CD4-positive, alpha-beta T cell treated with Interleukin-15 for 4 hours (primary cell): Measurements from ENCODE around the gene SMIM35.
"Not testable (repeated sequence)": the region's sequence is repeated elsewhere in the genome, so short reads cannot be mapped to it uniquely, and the experiment has no call there.

Experiments
- DNase-seq: peaks from one replicate; pipeline ENCODE4 v3.0.0-alpha.2; 2020; ENCODE audit warnings: low spot score

SMIM35 gene

DNA sequence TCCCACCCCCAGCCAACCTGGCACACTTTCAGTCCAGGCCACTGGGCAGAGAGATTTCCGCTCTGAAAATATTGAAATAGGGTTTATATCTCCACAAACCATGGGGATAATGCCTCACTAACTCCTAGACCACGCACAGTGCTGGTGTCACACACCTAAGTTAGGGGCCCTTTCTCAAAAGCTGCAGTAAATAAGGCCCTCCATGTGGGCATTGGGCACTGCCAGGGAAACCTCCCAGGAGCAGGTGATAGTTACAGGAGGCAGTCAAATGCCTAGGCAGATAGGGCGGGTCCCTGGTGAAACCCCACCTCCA is 103.6 kb downstream of the SMIM35 start:
- no peak for DNase-seq

DNA sequence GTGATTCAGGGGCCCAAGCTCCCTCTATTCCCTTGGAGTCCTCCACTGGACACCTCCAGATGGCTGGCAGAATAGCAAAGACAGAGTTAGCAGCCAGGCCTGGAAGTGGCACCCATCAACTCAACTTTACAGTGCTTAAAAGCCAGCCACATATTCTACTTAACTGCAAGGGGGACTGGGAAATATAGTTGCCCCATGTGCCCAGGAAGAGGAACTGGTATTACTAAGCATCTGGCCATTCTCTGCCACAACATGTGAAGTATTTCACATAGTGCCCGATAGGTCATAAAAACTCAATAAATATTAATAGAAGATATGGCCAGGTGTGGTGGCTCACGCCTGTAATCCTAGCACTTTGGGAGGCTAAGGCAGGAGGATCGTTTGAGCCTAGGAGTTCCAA is 106.0 kb downstream of the SMIM35 start:
- DNase-seq, result no peak

DNA sequence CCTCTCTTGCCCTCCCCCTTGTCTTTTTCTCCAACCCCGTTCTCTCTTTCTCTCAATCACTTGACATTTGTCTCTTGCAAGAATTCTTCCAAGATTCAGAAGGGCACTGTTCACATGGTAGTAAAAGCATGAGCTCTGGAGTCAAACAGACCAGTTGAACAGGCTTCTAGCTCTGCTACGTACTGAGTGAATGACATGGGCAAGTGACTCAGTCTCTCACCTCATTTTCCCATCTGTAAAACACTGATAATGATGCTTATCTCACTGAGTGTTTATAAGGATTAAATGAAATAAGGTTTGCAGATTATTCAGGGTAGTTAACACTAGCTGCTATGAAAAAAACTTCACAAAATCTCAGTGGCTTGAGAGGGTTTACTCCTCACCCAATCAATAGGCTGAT is 106.5 kb downstream of the SMIM35 start:
- DNase-seq, result no peak

DNA sequence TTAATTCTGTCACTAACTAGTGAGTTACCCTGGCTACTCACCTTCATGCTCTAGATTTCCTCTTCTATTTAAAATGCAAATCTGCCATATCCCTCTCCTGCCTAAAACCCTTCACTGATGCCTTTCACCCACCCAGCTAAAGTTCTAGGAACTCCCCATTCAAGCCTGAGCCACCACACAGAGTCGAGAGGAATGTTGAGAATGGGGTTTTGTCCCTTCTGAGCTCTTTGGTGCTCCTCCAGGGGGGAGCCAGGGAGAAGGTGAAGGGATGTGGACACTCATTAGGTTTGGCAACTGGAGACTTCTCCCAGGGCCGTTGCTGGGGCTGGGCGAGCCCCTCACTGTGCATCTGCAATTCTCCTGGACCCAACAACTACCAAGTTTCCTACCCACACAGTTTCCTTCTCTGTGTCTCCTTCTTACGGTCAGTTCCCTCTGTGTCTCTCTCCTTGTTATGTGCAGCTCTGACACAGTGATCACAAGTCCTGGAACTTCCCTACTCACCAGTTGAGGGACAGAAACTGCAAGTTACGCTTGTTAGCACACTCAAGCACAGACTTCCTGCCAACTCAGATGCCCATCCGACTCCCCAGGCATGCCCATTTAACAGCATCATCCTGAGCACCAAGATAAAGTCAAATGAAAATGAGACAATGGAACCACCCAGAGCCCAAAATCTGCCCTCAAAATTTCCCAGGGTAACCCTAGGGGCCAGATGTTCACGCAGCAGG is 107.1 kb downstream of the SMIM35 start:
- no peak for DNase-seq

DNA sequence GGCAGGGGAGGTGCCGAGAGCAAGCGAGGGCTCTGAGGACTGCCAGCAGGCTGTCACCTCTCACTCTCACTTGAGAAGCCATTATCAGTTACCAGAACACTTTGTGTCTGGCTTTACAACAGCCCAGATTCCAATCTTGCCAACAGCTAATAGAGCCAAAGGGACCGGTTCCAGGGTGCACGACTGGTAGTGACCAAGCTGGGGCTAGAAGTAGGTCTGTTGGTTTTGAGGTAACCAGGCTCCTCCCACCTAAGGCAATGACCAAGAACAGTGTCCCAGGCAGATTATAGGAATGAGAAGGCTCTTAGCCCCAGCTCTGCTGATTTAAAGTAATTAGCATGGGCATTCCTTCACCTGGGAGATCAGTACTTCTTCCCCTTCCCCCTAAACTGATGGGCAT is 107.8 kb downstream of the SMIM35 start:
- no peak for DNase-seq

DNA sequence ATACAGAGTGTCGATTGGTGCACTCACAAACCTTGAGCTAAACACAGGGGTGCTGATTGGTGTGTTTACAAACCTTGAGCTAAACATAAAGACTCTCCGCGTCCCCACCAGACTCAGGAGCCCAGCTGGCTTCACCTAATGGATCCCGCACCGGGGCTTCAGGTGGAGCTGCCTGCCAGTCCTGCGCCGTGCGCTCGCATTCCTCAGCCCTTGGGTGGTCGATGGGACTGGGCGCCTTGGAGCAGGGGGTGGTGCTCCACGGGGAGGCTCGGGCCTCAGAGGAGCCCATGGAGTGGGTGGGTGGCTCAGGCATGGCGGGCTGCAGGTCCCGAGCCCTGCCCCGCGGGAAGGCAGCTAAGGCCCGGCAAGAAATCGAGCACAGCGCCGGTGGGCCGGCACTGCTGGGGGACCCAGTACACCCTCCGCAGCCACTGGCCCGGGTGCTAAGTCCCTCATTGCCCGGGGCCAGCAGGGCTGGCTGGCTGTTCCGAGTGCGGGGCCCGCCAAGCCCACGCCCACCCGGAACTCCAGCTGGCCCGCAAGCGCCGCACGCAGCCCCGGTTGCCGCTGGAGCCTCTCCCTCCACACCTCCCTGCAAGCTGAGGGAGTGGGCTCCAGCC is 108.4 kb downstream of the SMIM35 start:
- DNase-seq, result not testable (repeated sequence)

DNA sequence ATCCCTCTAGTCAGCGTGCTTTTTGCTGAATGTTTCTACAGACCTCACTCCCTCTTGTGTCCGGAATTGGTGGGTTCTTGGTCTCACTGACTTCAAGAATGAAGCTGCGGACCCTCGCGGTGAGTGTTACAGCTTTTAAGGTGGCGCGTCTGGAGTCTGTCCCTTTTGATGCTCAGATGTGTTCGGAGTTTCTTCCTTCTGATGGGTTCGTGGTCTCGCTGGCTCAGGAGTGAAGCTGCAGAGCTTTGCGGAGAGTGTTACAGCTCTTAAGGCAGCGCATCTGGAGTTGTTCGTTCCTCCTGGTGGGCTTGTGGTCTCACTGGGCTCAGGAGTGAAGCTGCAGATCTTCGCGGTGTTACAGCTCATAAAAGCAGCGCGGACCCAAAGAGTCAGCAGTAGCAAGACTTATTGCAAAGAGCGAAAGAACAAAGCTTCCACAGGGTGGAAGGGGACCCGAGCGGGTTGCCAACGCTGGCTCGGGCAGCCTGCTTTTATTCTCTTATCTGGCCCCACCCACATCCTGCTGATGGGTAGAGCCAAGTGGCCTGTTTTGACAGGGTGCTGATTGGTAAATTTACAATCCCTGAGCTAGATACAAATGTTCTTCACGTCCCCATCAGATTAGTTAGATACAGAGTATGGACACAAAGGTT is 109.0 kb downstream of the SMIM35 start:
- DNase-seq, result not testable (repeated sequence)

DNA sequence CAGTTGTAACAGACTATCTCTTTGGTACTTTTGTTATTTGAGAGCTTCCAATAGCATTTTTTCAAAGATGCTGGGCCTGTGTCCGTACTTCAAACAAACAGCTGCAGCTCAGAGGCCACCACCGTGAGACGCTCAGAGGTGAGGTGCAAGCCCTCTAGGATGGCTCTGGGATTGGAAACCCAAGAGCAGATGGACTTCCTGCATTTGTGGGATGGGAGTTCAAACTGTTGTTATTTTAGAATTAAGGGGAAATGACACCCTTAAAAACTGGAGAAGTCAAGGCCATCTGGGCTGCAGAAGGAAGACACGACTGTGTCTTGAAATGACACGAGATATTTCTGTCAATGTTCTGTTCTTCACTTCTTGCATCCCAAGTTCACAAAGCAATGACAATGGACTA is 109.7 kb downstream of the SMIM35 start:
- DNase-seq, result no peak

DNA sequence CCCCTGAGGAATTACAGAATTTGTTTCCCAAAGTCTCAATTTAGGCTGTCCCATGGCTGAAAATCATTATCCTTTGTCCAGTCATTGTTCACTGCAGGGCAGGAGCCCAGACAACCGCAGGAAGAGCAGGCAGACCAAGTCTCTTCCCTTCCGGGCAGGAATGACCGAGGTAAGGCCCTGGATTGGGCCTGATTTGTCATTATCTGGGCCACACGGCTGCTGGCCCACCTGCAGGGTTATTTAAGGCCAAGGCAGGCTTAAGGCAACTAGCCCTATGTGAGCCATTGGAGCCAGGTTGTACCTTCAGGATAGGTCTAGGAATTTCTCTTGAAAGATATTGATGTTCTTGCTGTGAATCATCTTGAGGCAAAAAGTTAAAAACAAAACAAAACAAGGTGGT is 110.3 kb downstream of the SMIM35 start:
- DNase-seq, result no peak

DNA sequence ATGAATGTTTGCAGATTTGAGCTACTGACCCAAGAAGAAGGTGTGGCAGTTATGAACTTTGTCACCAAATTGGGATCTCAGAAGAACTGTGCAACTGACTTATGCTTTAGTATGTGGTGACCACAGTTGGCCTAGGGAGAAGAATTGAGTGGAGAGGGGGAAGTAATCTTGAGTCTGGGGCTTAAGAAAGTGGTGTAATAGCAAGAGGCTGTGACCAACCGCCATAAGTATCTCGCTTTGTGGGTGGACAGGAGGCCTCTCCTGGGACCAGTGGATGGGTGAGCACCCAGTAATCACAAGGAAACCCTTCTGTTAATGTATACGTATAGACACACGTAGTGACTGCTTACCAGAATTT is 113.3 kb downstream of the SMIM35 start:
- no peak for DNase-seq

DNA sequence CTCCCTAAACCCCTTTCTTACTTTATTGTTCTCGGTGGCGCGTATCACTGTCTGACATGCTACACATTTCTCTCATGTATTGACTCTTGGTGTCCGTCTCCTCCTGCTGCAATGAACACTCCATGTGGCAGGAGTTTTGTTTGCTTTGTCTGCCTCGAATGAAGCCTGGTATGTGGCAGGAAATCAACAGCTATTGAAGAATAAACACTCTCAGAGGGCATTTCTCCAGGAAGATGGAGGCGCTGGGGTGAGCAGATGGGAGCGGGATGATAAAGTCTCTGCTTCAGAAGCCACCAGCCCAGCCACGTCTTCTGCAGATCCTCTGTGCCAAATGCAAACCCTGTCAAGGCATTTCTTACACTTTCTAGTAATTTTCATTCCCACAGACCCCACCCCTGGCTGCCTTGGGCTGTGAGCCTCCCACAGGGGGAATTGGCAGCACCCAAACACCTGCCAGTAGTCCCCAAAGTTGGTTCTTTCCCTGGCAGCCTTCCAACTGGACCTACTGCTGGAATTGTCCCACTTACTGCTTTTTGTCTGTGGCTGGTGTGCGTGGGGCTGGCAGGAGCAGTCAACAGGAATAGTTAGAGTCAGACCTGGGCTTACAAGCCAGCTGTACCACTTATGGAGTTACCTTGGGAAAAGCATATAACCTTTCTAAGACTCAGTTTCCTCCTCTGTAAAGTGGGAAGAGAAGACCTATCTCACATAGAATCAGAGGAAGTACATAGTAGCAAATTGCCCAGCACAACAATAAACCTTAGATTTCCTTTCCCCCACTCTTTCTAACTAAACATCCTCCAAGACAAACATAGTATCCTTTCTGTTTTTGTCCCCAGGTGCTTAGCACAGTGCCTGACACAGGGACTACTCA is 113.9 kb downstream of the SMIM35 start:
- no peak for DNase-seq

DNA sequence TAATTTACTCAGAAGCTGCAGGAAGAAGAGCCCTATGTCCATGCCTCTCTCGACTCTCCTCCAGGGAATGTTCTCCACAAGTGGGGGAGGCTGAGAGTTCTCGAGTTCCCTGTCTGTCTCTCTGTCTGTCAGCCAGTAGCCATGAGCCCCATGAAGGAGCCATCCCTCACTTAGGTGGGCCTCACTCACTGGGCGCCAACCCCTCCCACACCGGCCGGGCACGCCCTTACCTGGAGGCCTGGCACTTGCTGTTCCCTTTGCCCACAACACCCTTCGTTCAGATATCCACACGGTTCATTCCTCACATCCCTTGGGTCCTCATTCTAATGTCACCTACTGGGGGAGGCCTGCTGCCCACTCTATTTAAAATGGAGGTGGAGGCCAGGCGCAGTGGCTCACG is 114.7 kb downstream of the SMIM35 start:
- no peak for DNase-seq

DNA sequence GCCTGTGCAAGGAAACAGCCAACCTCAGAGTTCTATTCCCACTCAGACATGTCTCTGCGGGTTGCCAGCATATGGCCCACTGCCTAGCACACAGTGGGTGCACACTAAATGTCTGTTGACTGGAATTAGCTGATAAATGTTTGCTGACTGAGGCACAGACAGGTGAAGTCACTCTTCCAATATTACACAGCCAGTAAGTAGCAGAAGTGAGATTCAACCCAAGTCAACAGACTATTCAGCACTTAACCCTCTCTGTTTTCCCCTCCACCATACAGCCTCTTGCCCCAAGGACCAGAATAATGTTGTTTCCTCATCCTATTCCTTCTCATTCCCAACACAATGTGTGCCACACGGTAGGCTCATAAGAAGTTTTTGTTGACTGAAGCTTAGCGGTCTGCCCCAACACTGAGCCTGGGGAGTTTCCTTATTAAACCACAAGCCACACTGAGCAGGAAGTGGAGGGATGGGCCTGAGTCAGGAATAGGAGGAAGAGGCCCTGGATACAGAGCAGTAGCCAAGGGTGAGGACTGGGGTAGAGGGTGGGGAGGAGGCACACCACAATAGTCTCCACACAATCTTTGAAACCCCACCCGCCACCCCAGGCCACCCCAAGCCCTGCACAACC is 116.3 kb downstream of the SMIM35 start:
- peak; percentile 51 for DNase-seq

DNA sequence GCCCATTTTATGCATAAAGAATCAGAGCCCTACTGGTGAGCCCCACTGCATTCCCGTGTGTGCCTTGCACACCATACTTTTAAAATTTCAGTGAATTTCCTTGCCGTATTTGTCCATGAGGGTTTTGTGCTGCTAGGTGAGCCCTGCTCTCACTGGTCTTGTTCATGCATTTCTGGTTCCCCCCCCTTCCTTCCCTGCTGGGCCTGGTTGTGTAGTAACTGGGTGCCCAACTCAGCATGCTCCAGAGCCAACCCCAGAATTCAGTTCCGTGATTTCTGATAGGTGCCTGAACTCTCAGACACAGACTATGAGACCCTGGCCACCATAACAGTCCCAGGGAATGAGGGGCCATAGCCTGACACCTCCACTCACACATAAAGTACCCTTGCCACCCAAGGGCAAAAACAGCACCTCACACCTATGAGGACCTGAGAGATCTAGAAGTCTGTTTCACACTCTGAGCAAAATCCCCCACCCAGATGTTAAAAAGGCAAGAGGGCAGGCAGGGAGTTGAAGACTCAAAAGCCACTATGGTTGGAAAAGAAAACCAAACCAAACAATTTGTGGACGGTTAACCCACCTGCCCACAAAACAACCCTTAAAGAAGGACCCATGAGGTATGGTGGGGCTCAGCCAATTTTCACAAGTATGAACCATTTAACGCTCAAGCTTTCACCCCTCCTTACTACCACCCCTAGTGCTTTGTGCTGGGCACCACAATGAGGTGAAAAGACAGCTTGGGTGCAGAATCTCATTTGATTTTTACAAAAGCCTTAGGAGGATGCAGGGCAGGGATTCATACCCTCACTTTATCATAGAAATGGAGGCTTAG is 117.4 kb downstream of the SMIM35 start:
- DNase-seq, result no peak

DNA sequence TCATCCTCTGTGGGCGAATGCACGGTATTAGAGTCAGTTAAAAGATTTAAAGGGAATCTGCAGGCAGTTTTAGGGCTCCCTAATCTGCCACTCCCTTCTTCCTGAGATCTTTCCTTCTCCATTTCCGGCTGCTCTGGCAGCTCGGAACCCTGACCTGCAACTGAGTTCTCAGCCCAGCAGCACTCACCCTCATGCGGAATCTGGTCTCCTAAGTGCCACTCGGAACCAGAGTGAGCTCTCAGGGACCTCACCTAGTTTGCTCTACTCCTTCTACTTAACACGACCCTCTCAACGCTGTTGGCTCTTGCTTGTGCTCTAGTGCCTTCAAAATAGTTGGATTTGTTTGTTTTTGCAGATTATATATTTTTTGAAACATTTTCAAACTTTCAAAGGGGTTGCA is 119.9 kb downstream of the SMIM35 start:
- DNase-seq, result no peak

DNA sequence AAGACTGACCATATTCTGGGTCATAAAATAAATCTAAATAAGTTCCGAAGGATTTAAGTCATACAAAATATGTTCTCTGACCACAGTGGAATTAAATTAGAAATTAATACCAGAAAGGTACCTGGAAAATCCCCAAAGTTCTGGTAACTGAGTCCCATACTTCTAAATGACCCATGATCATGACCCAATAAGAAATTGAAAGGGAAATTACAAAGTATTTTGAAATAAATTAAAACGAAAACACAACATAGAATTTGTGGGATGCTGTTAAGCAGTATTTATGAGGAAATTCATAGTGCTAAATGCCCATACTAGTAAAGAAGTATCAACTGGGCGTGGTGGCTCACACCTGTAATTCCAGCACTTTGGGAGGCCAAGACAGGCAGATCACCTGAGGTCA is 123.9 kb downstream of the SMIM35 start:
- no peak for DNase-seq

DNA sequence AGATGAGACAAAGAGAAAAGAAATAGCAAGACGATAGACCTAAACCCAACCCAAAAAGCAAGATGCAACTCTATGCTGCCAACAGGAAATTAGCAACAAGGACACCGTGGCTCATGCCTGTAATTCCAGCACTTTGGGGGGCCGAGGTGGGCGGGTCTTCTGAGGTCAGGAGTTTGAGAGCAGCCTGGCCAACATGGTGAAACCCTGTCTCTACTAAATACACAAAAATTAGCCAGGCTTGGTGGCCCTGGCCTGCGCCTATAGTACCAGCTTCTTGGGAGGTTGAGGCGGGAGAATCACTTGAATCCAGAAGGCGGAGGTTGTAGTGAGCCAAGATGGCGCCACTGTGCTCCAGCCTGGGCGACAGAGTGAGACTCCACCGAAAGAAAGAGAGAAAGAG is 124.9 kb downstream of the SMIM35 start:
- no peak for DNase-seq

DNA sequence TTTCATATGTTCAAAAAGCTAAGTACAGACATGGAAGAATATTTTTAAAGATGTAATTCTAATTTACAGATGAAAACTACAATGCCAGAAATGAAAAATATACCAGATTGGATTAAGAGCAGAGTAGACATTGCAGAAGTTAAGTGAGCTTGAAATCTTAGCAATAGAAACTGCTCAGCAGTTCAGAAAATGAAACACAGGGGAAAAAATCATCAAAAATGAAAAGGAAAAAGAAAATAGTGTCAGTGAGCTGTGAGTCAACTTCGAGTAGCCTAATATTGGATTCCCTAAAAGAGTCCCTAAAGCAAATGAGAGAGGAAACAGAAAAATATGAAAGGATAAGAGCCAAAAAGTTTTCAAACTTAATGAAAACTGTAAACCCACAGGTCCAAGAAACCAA is 126.4 kb downstream of the SMIM35 start:
- DNase-seq, result no peak

DNA sequence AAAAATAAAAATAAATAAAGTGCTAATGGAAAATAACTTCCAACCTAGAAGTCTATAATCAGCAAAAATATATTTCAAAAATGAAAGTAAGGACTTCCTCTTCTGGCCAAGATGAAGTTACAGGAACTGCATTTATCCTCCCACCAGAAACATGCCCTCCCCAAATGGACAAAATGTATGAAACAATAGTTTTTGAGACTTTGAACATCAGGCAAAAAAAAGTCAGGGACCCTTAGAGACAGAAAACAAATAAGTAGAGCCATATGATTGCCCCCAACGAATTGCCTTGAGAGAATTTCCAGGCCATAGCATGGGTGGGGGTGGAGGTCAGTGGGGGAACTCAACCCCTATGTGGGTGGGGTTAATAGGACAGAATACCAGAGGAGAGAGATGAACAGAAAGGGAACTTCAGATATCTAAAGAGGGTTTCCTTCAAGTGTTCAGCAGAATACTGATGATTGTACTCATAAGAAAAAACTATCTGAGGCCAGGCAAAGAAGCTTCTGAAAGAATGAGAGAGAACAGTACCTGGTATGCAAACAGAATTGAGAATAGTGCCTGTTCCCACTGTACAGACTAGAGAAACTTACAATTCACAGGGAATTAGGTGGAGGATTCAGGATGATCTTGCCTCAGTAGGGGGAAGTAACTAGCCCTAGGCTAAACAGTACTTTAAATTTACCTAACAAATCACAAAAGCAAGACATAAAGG is 127.2 kb downstream of the SMIM35 start:
- no peak for DNase-seq

DNA sequence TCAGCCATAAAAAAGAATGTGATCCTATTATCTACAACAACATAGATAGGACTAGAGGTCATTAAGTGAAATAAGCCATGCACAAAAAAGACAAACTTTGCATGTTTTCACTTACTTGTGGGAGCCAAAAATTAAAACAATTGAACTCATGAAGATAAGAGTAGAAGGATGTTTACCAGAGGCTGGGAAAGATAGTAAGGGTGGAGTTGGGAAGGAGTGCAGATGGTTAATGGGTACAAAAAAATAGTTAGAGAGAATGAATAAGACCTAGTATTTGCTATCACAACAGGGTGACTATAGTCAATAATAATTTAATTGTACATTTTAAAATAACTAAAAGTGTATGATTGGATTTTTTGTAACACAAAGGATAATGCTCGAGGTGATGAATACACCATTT is 127.8 kb downstream of the SMIM35 start:
- no peak for DNase-seq
